ENCODE data around the gene PPFIA4.

- no peak for TF ChIP-seq CTCF (optimal IDR thresholded peaks at IDR 0.05 in 1 of 3, IDR thresholded peaks at IDR 0.05 in 1 of 3, conservative IDR thresholded peaks at IDR 0.05 in 1 of 3; ENCODE audit: extremely low read depth in 1 of 3, insufficient read depth in 2 of 3, low read length in 3 of 3)
- no peak for TF ChIP-seq EZH2 (IDR thresholded peaks at IDR 0.05; ENCODE audit: low read length)
Measured at GRCh38 chr1:203045336-203045735, 19.0 kb downstream of the PPFIA4 start.
